Measurements from ENCODE around the gene CSNK1A1. TPM values are rescaled to one million over a fixed set of nuclear protein-coding genes. Genes with fewer than 3 reads are reported as not detected.
A peak's percentile ranks its signal among the peaks of the same experiment; 100 is the strongest.

CSNK1A1 gene
- total RNA-seq, 1 experiment from 2014 or later = 244 TPM

- peaks cover 31% of the 10 kb centered on the region for H3K4me1 ChIP-seq (ENCODE audit: insufficient read depth, low read length, poor library complexity, severe bottlenecking)
- H3K9me3 ChIP-seq (ENCODE audit: low read depth, low read length, poor library complexity, severe bottlenecking) = no peaks in the 10 kb centered on the region
- CTCF ChIA-PET = interaction anchor here (0.6 to 0.9 kb wide), 2 partner anchors 148 to 180 kb away, joined by 3 to 4 read pairs; no protein-coding TSS in a partner anchor
- H3K4me3 ChIP-seq (ENCODE audit: low read depth, low read length, poor library complexity, severe bottlenecking) = peak overlapping the region; percentile 21
- peak overlapping the region; percentile 73 for H3K27ac ChIP-seq (ENCODE audit: low read depth, low read length, poor library complexity, severe bottlenecking)
- TF ChIP-seq CTCF (conservative IDR thresholded peaks at IDR 0.05; ENCODE audit: low read depth, low read length) (no peak), EZH2 (IDR thresholded peaks at IDR 0.05; ENCODE audit: borderline replicate concordance, low read depth, low read length, poor library complexity, severe bottlenecking) (no peak)
- H3K36me3 ChIP-seq (ENCODE audit: insufficient read depth, low read length, poor library complexity, severe bottlenecking) = no peaks in the 10 kb centered on the region
- POLR2A ChIA-PET (ENCODE audit: low non-redundant PET) = interaction anchor here (0.6 to 1.1 kb wide), 2 partner anchors 12 to 18 kb away, joined by 3 to 4 read pairs; no protein-coding TSS in a partner anchor
- intact Hi-C loops (cut with micrococcal nuclease; ENCODE audit: unreplicated experiment) = loop anchor here (5.0 to 10.0 kb wide), 3 partner anchors 70 to 830 kb away; no protein-coding TSS in a partner anchor
- no peaks in the 10 kb centered on the region for H3K27me3 ChIP-seq (replicated peaks; ENCODE audit: insufficient read depth, low read depth, low read length, poor library complexity)
- DNase-seq (ENCODE audit: low spot score) = peak; percentile 94
- no TSS peak for BruUV-seq (replicated peaks)
Measured at GRCh38 chr5:149561848-149562247, 10.6 kb upstream of the CSNK1A1 start.

GRCh38 chr5:149559706-149560105, 8.5 kb upstream of the CSNK1A1 start:
- no peak overlapping the region for H3K27ac ChIP-seq (ENCODE audit: low read depth, low read length, poor library complexity, severe bottlenecking)
- TF ChIP-seq EZH2 (IDR thresholded peaks at IDR 0.05; ENCODE audit: borderline replicate concordance, low read depth, low read length, poor library complexity, severe bottlenecking) = no peak
- no peak for TF ChIP-seq CTCF (conservative IDR thresholded peaks at IDR 0.05; ENCODE audit: low read depth, low read length)
- peak; percentile 85 for DNase-seq (ENCODE audit: low spot score)

GRCh38 chr5:149552553-149553160, 1.4 kb upstream of the CSNK1A1 start:
- Histone ChIP-seq H3K4me3 (ENCODE audit: low read depth, low read length, poor library complexity, severe bottlenecking) (no peak overlapping the region), H3K36me3 (ENCODE audit: insufficient read depth, low read length, poor library complexity, severe bottlenecking) (peaks cover 19% of the 10 kb centered on the region), H3K9me3 (ENCODE audit: low read depth, low read length, poor library complexity, severe bottlenecking) (no peaks in the 10 kb centered on the region), H3K27ac (ENCODE audit: low read depth, low read length, poor library complexity, severe bottlenecking) (no peak overlapping the region), H3K4me1 (ENCODE audit: insufficient read depth, low read length, poor library complexity, severe bottlenecking) (peaks cover 18% of the 10 kb centered on the region), H3K27me3 (replicated peaks; ENCODE audit: insufficient read depth, low read depth, low read length, poor library complexity) (no peaks in the 10 kb centered on the region)
- intact Hi-C loops (cut with micrococcal nuclease; ENCODE audit: unreplicated experiment) = no loop called here
- ChIA-PET POLR2A (ENCODE audit: low non-redundant PET) (no interaction called here), CTCF (interaction anchor here (0.7 kb wide), 1 partner anchor 196 kb away, joined by 5 read pairs; no protein-coding TSS in a partner anchor)
- TF ChIP-seq EZH2 (IDR thresholded peaks at IDR 0.05; ENCODE audit: borderline replicate concordance, low read depth, low read length, poor library complexity, severe bottlenecking) (no peak), CTCF (conservative IDR thresholded peaks at IDR 0.05; ENCODE audit: low read depth, low read length) (no peak)
- no TSS peak for BruUV-seq (replicated peaks)
- peak; percentile 19 for DNase-seq (ENCODE audit: low spot score)

More at GRCh38 chr5:149559706-149560105, 8.5 kb upstream of the CSNK1A1 start:
- intact Hi-C loops (cut with micrococcal nuclease; ENCODE audit: unreplicated experiment) = loop anchor here (5.0 to 10.0 kb wide), 3 partner anchors 67 to 827 kb away; no protein-coding TSS in a partner anchor
- Histone ChIP-seq H3K4me1 (ENCODE audit: insufficient read depth, low read length, poor library complexity, severe bottlenecking) (peaks cover 31% of the 10 kb centered on the region), H3K9me3 (ENCODE audit: low read depth, low read length, poor library complexity, severe bottlenecking) (no peaks in the 10 kb centered on the region), H3K36me3 (ENCODE audit: insufficient read depth, low read length, poor library complexity, severe bottlenecking) (no peaks in the 10 kb centered on the region), H3K27me3 (replicated peaks; ENCODE audit: insufficient read depth, low read depth, low read length, poor library complexity) (no peaks in the 10 kb centered on the region), H3K4me3 (ENCODE audit: low read depth, low read length, poor library complexity, severe bottlenecking) (no peak overlapping the region)
- ChIA-PET POLR2A (ENCODE audit: low non-redundant PET) (interaction anchor here (0.5 kb wide), 1 partner anchor 172 kb away, joined by 13 read pairs; no protein-coding TSS in a partner anchor), CTCF (no interaction called here)
- BruUV-seq (replicated peaks) = no TSS peak

Data from A673 (cell line).